Fibroblast of skin of back (primary cell): ENCODE measurements around the gene CT45A6. TPM values are rescaled to one million over a fixed set of nuclear protein-coding genes. Genes with fewer than 3 reads are reported as not detected.
"Not testable (repeated sequence)": the region's sequence is repeated elsewhere in the genome, so short reads cannot be mapped to it uniquely, and the experiment has no call there.

ENCODE experiments used
- DNase-seq: peaks from one replicate; pipeline ENCODE4 v3.0.0-alpha.2; 2013
- polyA plus RNA-seq, 2 experiments: library from polyadenylated mRNA; unstranded; fragments of 120-200 nt; gene quantifications; one replicate each; pipeline ENCODE4 v1.2.1, GENCODE V29; 2013; ENCODE audit not compliant: insufficient read length in 2 of 2

Gene CT45A6
- polyA plus RNA-seq (2013, experiment 1 of 2; ENCODE audit: insufficient read length), result not detected
- not detected for polyA plus RNA-seq (2013, experiment 2 of 2; ENCODE audit: insufficient read length)

- not testable (repeated sequence) for DNase-seq
These were observed at the start of gene CT45A6 for GRCh38 chrX:135802687-135803086. CT45A6 (minus strand) TSS chrX:135802787; CDS start chrX:135798993, 3,794 bp downstream.

DNA sequence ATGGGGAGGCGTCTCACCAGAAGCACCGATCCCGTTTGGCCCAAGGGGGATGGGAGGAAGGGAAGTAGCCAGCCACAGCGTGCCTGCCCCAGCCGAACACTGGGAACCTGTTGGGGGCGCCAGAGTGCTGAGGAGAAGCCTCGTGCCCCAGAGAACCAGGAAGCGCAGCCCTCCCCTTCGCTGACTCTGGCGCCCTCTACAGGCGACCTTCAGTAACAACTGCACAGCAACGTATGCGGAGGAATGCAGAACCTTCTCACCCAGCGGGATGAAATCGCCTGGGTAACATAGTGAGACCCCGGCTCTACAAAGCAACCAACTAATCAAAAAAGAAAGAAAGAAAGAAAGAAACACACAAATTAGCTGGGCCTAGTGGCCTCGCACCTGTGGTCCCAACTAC is 34.6 kb upstream of the CT45A6 start, which contains the start of gene CT45A7:
TSS of gene CT45A7 (minus strand) at position 101 of the 400 bp plus-strand sequence. CDS start 3,747 bp downstream, outside the sequence.
- not testable (repeated sequence) for DNase-seq

GRCh38 chrX:135819912-135820311 is 17.3 kb upstream of the CT45A6 start, which contains the start of gene CT45A2:
CT45A2 (minus strand) TSS chrX:135820012; CDS start chrX:135816265, 3,747 bp downstream.
- not testable (repeated sequence) for DNase-seq

DNA sequence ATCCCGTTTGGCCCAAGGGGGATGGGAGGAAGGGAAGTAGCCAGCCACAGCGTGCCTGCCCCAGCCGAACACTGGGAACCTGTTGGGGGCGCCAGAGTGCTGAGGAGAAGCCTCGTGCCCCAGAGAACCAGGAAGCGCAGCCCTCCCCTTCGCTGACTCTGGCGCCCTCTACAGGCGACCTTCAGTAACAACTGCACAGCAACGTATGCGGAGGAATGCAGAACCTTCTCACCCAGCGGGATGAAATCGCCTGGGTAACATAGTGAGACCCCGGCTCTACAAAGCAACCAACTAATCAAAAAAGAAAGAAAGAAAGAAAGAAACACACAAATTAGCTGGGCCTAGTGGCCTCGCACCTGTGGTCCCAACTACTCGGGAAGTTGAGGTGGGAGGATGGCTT is 17.2 kb downstream of the CT45A6 start, which contains the start of gene CT45A5:
TSS of gene CT45A5 (minus strand) at position 101 of the 400 bp plus-strand sequence. CDS start 3,774 bp downstream, outside the sequence.
- not testable (repeated sequence) for DNase-seq

DNA sequence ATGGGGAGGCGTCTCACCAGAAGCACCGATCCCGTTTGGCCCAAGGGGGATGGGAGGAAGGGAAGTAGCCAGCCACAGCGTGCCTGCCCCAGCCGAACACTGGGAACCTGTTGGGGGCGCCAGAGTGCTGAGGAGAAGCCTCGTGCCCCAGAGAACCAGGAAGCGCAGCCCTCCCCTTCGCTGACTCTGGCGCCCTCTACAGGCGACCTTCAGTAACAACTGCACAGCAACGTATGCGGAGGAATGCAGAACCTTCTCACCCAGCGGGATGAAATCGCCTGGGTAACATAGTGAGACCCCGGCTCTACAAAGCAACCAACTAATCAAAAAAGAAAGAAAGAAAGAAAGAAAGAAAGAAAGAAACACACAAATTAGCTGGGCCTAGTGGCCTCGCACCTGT is 34.5 kb downstream of the CT45A6 start, which contains the start of gene CT45A3:
TSS of gene CT45A3 (minus strand) at position 101 of the 400 bp plus-strand sequence. CDS start 3,747 bp downstream, outside the sequence.
- not testable (repeated sequence) for DNase-seq

DNA sequence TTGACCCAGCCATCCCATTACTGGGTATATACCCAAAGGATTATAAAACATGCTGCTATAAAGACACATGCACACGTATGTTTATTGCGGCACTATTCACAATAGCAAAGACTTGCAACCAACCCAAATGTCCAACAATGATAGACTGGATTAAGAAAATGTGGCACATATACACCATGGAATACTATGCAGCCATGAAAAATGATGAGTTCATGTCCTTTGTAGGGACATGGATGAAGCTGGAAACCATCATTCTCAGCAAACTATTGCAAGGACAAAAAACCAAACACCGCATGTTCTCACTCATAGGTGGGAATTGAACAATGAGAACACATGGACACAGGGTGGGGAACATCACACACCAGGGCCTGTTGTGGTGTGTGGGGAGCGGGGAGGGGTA is 57.8 kb downstream of the CT45A6 start:
- DNase-seq, result not testable (repeated sequence)
